ENCODE measurements around the gene IGFBP7. TPM values are rescaled to one million over a fixed set of nuclear protein-coding genes. Genes with fewer than 3 reads are reported as not detected.

Gene IGFBP7
- total and polyA plus RNA-seq, 2 of the 8 experiments (the other 6 are each of a cell fraction or from before 2014, with no cell fraction given): 0.17 to 0.48 TPM

GRCh38 chr4:57095956-57096355, 14.2 kb downstream of the IGFBP7 start:
- no peaks in the 10 kb centered on the region for H3K79me1 ChIP-seq (ENCODE audit: low read depth, low read length)
- DNase-seq (ENCODE audit: low read depth in 1 of 2, low spot score in 2 of 2) (no peak), FAIRE-seq (no peak)
- H4K91ac ChIP-seq (replicated peaks; ENCODE audit: insufficient read length, low read length): no peak overlapping the region
- H3K9me3 ChIP-seq (ENCODE audit: insufficient read depth in 2 of 2, low read depth in 1 of 2, low read length in 1 of 2): no peaks in the 10 kb centered on the region
- no peak overlapping the region for H2BK20ac ChIP-seq (ENCODE audit: low read length)
- H3K9ac ChIP-seq (replicated peaks in 1 of 4; ENCODE audit: extremely low read depth in 1 of 4, low read depth in 3 of 4, low read length in 3 of 4): no peak overlapping the region
- no peaks in the 10 kb centered on the region for H3K27me3 ChIP-seq (replicated peaks in 1 of 4; ENCODE audit: control insufficient read depth in 3 of 4, extremely low read depth in 1 of 4, insufficient read depth in 3 of 4, low read length in 3 of 4)
- no peak overlapping the region for H2AK5ac ChIP-seq (ENCODE audit: low read depth, low read length)
- no peak overlapping the region for H3K4ac ChIP-seq (replicated peaks; ENCODE audit: insufficient read length, low read depth, low read length)
- no peaks in the 10 kb centered on the region for H3K23me2 ChIP-seq (ENCODE audit: low read depth, low read length)
- POLR2A ChIA-PET (ENCODE audit: partially characterized antibody): no interaction called here
- no peak overlapping the region for H4K5ac ChIP-seq (ENCODE audit: insufficient read length, low read depth, low read length)
- H2BK12ac ChIP-seq (ENCODE audit: low read depth, low read length): no peak overlapping the region
- no peak overlapping the region for H3K14ac ChIP-seq (ENCODE audit: insufficient read length)
- H3K4me3 ChIP-seq (ENCODE audit: extremely low read depth in 1 of 4, insufficient read depth in 2 of 4, low read depth in 3 of 4, low read length in 4 of 4): no peak overlapping the region
- H2BK5ac ChIP-seq (ENCODE audit: low read depth, low read length): no peak overlapping the region
- no peak overlapping the region for H3K4me2 ChIP-seq (ENCODE audit: insufficient read depth in 1 of 2, low read depth in 2 of 2, low read length in 2 of 2)
- 77% methylated on average over 5 of the region's 5 CpGs; no CpG with 5 or more reads in 1 of the 2 experiments for WGBS, 2 experiments (ENCODE audit: extremely low coverage in 1 of 2, insufficient coverage in 1 of 2, insufficient read length in 1 of 2, insufficient replicate concordance in 2 of 2, low coverage in 1 of 2, low lambda C conversion rate in 2 of 2, missing lambda C conversion rate in 1 of 2)
- H2AFZ ChIP-seq (ENCODE audit: low read length): no peak overlapping the region
- no peak overlapping the region for H3K23ac ChIP-seq (ENCODE audit: insufficient read length)
- no peaks in the 10 kb centered on the region for H4K20me1 ChIP-seq (replicated peaks in 1 of 2; ENCODE audit: control insufficient read depth in 1 of 2, insufficient read depth in 2 of 2, low read length in 2 of 2)
- no peaks in the 10 kb centered on the region for H3K79me2 ChIP-seq (ENCODE audit: control insufficient read depth in 1 of 2, insufficient read depth in 2 of 2, low read length in 2 of 2)
- H3K27ac ChIP-seq (ENCODE audit: low read depth, low read length): no peak overlapping the region
- H3K4me1 ChIP-seq (replicated peaks in 1 of 4; ENCODE audit: control insufficient read depth in 3 of 4, insufficient read depth in 4 of 4, low read length in 3 of 4): no peaks in the 10 kb centered on the region; a peak in 1 of 7 replicates
- no peak overlapping the region for H2BK120ac ChIP-seq (replicated peaks; ENCODE audit: low read depth, low read length)
- CTCF ChIA-PET (ENCODE audit: partially characterized antibody): no interaction called here
- no peaks in the 10 kb centered on the region; a peak in 1 of 8 replicates for H3K36me3 ChIP-seq (ENCODE audit: control insufficient read depth in 2 of 4, insufficient read depth in 4 of 4, low read length in 3 of 4)
- no peak overlapping the region for H2BK15ac ChIP-seq (ENCODE audit: low read length)
- no peak overlapping the region for H4K8ac ChIP-seq (ENCODE audit: extremely low read depth, insufficient read depth, low read length)
- no peak overlapping the region for H3K56ac ChIP-seq (replicated peaks; ENCODE audit: insufficient read length, low read depth, low read length)
- no peak overlapping the region for H3K18ac ChIP-seq (ENCODE audit: extremely low read depth, low read length)
- TF ChIP-seq POLR2A (IDR thresholded peaks at IDR 0.05; ENCODE audit: control extremely low read depth in 1 of 2, low read depth in 2 of 2, low read length in 2 of 2): no peak
- no peak for TF ChIP-seq SP4 (IDR thresholded peaks at IDR 0.05; ENCODE audit: low read length)
- no peak for TF ChIP-seq CHD1 (IDR thresholded peaks at IDR 0.05; ENCODE audit: low read depth, low read length)
- TF ChIP-seq NRF1 (IDR thresholded peaks at IDR 0.05; ENCODE audit: low read depth, low read length): no peak
